ENCODE measurements around the gene PFKFB2.

The PFKFB2 gene

GRCh38 chr1:207063014-207063413, 9.9 kb downstream of the PFKFB2 start:
- no peak for DNase-seq (ENCODE audit: low read depth in 2 of 3, low spot score in 1 of 3)

GRCh38 chr1:207064561-207064960, 11.5 kb downstream of the PFKFB2 start:
- DNase-seq (ENCODE audit: low read depth in 2 of 3, low spot score in 1 of 3), result no peak

GRCh38 chr1:207067185-207067584, 14.1 kb downstream of the PFKFB2 start:
- no peak for DNase-seq (ENCODE audit: low read depth in 2 of 3, low spot score in 1 of 3)

GRCh38 chr1:207067665-207068064, 14.6 kb downstream of the PFKFB2 start:
- no peak for DNase-seq (ENCODE audit: low read depth in 2 of 3, low spot score in 1 of 3)

- DNase-seq (ENCODE audit: low read depth in 2 of 3, low spot score in 1 of 3), result no peak
Observed at GRCh38 chr1:207069061-207069460, 16.0 kb downstream of the PFKFB2 start.

- no peak for DNase-seq (ENCODE audit: low read depth in 2 of 3, low spot score in 1 of 3)
Observed at GRCh38 chr1:207069858-207070506, 16.9 kb downstream of the PFKFB2 start.

GRCh38 chr1:207070811-207071210, 17.7 kb downstream of the PFKFB2 start:
- DNase-seq (ENCODE audit: low read depth in 2 of 3, low spot score in 1 of 3), result no peak

- DNase-seq (ENCODE audit: low read depth in 2 of 3, low spot score in 1 of 3), result no peak
Observed at GRCh38 chr1:207071426-207071825, 18.4 kb downstream of the PFKFB2 start.

- DNase-seq (ENCODE audit: low read depth in 2 of 3, low spot score in 1 of 3), result no peak
Observed at GRCh38 chr1:207072233-207072632, 19.2 kb downstream of the PFKFB2 start.

- DNase-seq (ENCODE audit: low read depth in 2 of 3, low spot score in 1 of 3), result no peak
Observed at GRCh38 chr1:207073906-207074820, 21.1 kb downstream of the PFKFB2 start.

- no peak for DNase-seq (ENCODE audit: low read depth in 2 of 3, low spot score in 1 of 3)
Observed at GRCh38 chr1:207076181-207076955, 23.3 kb downstream of the PFKFB2 start.

GRCh38 chr1:207077012-207077411, 23.9 kb downstream of the PFKFB2 start:
- no peak for DNase-seq (ENCODE audit: low read depth in 2 of 3, low spot score in 1 of 3)

GRCh38 chr1:207077470-207078377, 24.6 kb downstream of the PFKFB2 start:
- DNase-seq (ENCODE audit: low read depth in 2 of 3, low spot score in 1 of 3), result peak; percentile 28 to 83 (median 37)

GRCh38 chr1:207078578-207079132, 25.6 kb downstream of the PFKFB2 start:
- no peak for DNase-seq (ENCODE audit: low read depth in 2 of 3, low spot score in 1 of 3)

GRCh38 chr1:207079706-207080241, 26.7 kb downstream of the PFKFB2 start:
- DNase-seq (ENCODE audit: low read depth in 2 of 3, low spot score in 1 of 3), result no peak

GRCh38 chr1:207081088-207081487, 28.0 kb downstream of the PFKFB2 start:
- no peak for DNase-seq (ENCODE audit: low read depth in 2 of 3, low spot score in 1 of 3)

GRCh38 chr1:207081806-207082205, 28.7 kb downstream of the PFKFB2 start:
- DNase-seq (ENCODE audit: low read depth in 2 of 3, low spot score in 1 of 3), result no peak

- no peak for DNase-seq (ENCODE audit: low read depth in 2 of 3, low spot score in 1 of 3)
Observed at GRCh38 chr1:207084232-207084631, 31.2 kb downstream of the PFKFB2 start.

- DNase-seq (ENCODE audit: low read depth in 2 of 3, low spot score in 1 of 3), result peak; percentile 12 to 57 (median 27)
Observed at GRCh38 chr1:207084701-207085180, 31.7 kb downstream of the PFKFB2 start.

GRCh38 chr1:207085887-207086286, 32.8 kb downstream of the PFKFB2 start:
- no peak for DNase-seq (ENCODE audit: low read depth in 2 of 3, low spot score in 1 of 3)
